ENCODE measurements around the gene LEMD1.

GRCh38 chr1:205382561-205382960 lies 39.3 kb downstream of the LEMD1 start:
- no peak for TF ChIP-seq CTCF (IDR thresholded peaks at IDR 0.05)
- no peak for TF ChIP-seq POLR2A (IDR thresholded peaks at IDR 0.05)
